HepG2 (cell line): ENCODE data around the gene TRPC4. TPM values are rescaled to one million over a fixed set of nuclear protein-coding genes. Genes with fewer than 3 reads are reported as not detected.

Experiments used
- ATAC-seq: fragments of 200-7000 bp; cut with Tn5 transposase; 3 replicates; pipeline ENCODE4 v1.9.1; 2020; ENCODE audit warnings: mild to moderate bottlenecking, moderate library complexity
- BruUV-seq: library from RNA; stranded (reverse); fragments of 400-500 nt; replicated peaks from 2 replicates; lab custom pipeline; 2021; lab: Mats Ljungman, UMichigan
- CTCF ChIA-PET: fragments of 300-600 bp; formaldehyde crosslinking; extraction: SDS; loops from one replicate; lab custom pipeline; 2021; ENCODE audit warnings: low total read pairs, inconsistent platforms, low intra/inter-chr PET ratio; lab: Yijun Ruan, JAX
- POLR2A ChIA-PET: fragments of 350-600 bp; sonication (Branson Sonifier 250); formaldehyde crosslinking; loops from one replicate; lab custom pipeline; 2020; ENCODE audit warnings: antibody characterized with exemption, inconsistent platforms; lab: Yijun Ruan, JAX
- DNase-seq: peaks from one replicate; pipeline ENCODE4 v3.0.0-alpha.2; 2015; ENCODE audit warnings: low spot score
- FAIRE-seq: peaks from 3 replicates; lab custom pipeline; 2011; peaks lifted over from hg19 to GRCh38; lab: Jason Lieb, UNC
- H2AFZ ChIP-seq: one replicate; pipeline ENCODE4 v1.6.1; 2011; ENCODE audit warnings: low read length, inconsistent platforms
- H3K27ac ChIP-seq: fragments of 300-600 bp; 3 replicates; pipeline ENCODE4 v1.8.0; 2011; ENCODE audit warnings: mixed run types, mild to moderate bottlenecking, mixed read lengths, low read length, inconsistent platforms; ENCODE audit not compliant: insufficient read depth; ENCODE audit errors: extremely low read length
- H3K27me3 ChIP-seq, 2 experiments: fragments of 200-600 bp in 1 of 2; 2 replicates in 1 of 2; 3 replicates in 1 of 2; pipeline versions ENCODE4 v1.6.0 to v1.8.0; 2011; ENCODE audit warnings: low read length in 2 of 2, mild to moderate bottlenecking in 2 of 2, moderate library complexity in 2 of 2, inconsistent platforms in 1 of 2; ENCODE audit not compliant: insufficient read depth in 2 of 2, control insufficient read depth in 1 of 2
- H3K36me3 ChIP-seq, 2 experiments: fragments of 200-600 bp in 1 of 2; replicated peaks in 1 of 2; 2 replicates in 1 of 2; 3 replicates in 1 of 2; pipeline versions ENCODE4 v1.5.1 to v1.8.0; 2011; ENCODE audit warnings: low read length in 2 of 2, inconsistent platforms in 1 of 2; ENCODE audit not compliant: insufficient read depth in 2 of 2, control insufficient read depth in 1 of 2
- H3K4me1 ChIP-seq: 2 replicates; pipeline ENCODE4 v1.5.1; 2012; ENCODE audit warnings: low read length, inconsistent platforms; ENCODE audit not compliant: insufficient read depth
- H3K4me2 ChIP-seq: 2 replicates; pipeline ENCODE4 v1.6.0; 2011; ENCODE audit warnings: low read depth, low read length, inconsistent platforms
- H3K4me3 ChIP-seq, 3 experiments: fragments of 200-600 bp in 1 of 3; sonication (generic), shearing (Covaris generic) in 1 of 3; replicated peaks in 1 of 3; 2 replicates each; pipeline ENCODE4 v1.5.1; 2011 to 2016; ENCODE audit warnings: low read length in 3 of 3, inconsistent platforms in 2 of 3, low read depth in 2 of 3, mild to moderate bottlenecking in 2 of 3, control low read depth in 1 of 3, mixed read lengths in 1 of 3; ENCODE audit not compliant: insufficient read depth in 1 of 3
- H3K79me2 ChIP-seq: one replicate; pipeline ENCODE4 v1.6.1; 2011; ENCODE audit warnings: low read length, inconsistent platforms; ENCODE audit not compliant: insufficient read depth
- H3K9ac ChIP-seq: 2 replicates; pipeline ENCODE4 v1.6.0; 2011; ENCODE audit warnings: mild to moderate bottlenecking, low read depth, low read length, inconsistent platforms; ENCODE audit not compliant: insufficient read depth
- H3K9me3 ChIP-seq: 2 replicates; pipeline ENCODE4 v1.5.1; 2012; ENCODE audit warnings: mild to moderate bottlenecking, low read length
- H4K20me1 ChIP-seq: 2 replicates; pipeline ENCODE4 v1.6.0; 2011; ENCODE audit warnings: inconsistent platforms, mild to moderate bottlenecking, low read length, moderate library complexity; ENCODE audit not compliant: insufficient read depth
- CHCHD3 ChIP-seq: sonication (generic); formaldehyde crosslinking; IDR thresholded peaks from 2 replicates; pipeline ENCODE4 v1.8.0; 2022; ENCODE audit warnings: mild to moderate bottlenecking, missing genetic modification reagents, moderate library complexity
- DPF2 ChIP-seq: sonication (generic); formaldehyde crosslinking; IDR thresholded peaks from 2 replicates; pipeline ENCODE4 v1.4.0; 2020; ENCODE audit warnings: mild to moderate bottlenecking, low read depth, missing genetic modification reagents, borderline replicate concordance
- HNRNPK ChIP-seq: fragments of 200-400 bp; formaldehyde crosslinking; IDR thresholded peaks from 2 replicates; pipeline ENCODE4 v1.6.1; 2018; ENCODE audit warnings: low read length, low read depth, moderate library complexity, mild to moderate bottlenecking; ENCODE audit not compliant: poor library complexity, severe bottlenecking
- JDP2 ChIP-seq: sonication (generic); formaldehyde crosslinking; IDR thresholded peaks from 2 replicates; pipeline ENCODE4 v1.8.1; 2022; ENCODE audit warnings: missing genetic modification reagents, borderline replicate concordance
- MAFG ChIP-seq: sonication (generic); formaldehyde crosslinking; IDR thresholded peaks from 2 replicates; pipeline ENCODE4 v1.5.1; 2020; ENCODE audit warnings: mild to moderate bottlenecking, missing genetic modification reagents
- MBNL3 ChIP-seq: fragments of 250-450 bp; sonication (Bioruptor Pico); conservative IDR thresholded peaks from 2 replicates; pipeline ENCODE4 v1.8.0; 2022; ENCODE audit warnings: mild to moderate bottlenecking, inconsistent platforms
- POLR2G ChIP-seq: fragments of 200-400 bp; formaldehyde crosslinking; IDR thresholded peaks from 2 replicates; pipeline ENCODE4 v1.6.1; 2018; ENCODE audit warnings: mild to moderate bottlenecking, low read depth, low read length, moderate library complexity
- RAD21 ChIP-seq: fragments of 450-650 bp; formaldehyde crosslinking; IDR thresholded peaks from 2 replicates; pipeline ENCODE4 v1.5.0; 2020; ENCODE audit warnings: mild to moderate bottlenecking
- RARA ChIP-seq: IDR thresholded peaks from 2 replicates; pipeline ENCODE4 v1.6.1; 2016; ENCODE audit warnings: missing genetic modification reagents, missing compliant biosample characterization
- REPIN1 ChIP-seq: sonication (generic); formaldehyde crosslinking; IDR thresholded peaks from 2 replicates; pipeline ENCODE4 v1.8.0; 2022; ENCODE audit warnings: missing genetic modification reagents, low read depth, mild to moderate bottlenecking, borderline replicate concordance
- SP5 ChIP-seq: IDR thresholded peaks from 2 replicates; pipeline ENCODE4 v1.6.1; 2016; ENCODE audit warnings: low read depth, borderline replicate concordance
- ZNF225 ChIP-seq: sonication (generic); formaldehyde crosslinking; IDR thresholded peaks from 2 replicates; pipeline ENCODE4 v1.4.0; 2020; ENCODE audit warnings: mild to moderate bottlenecking, missing genetic modification reagents
- ZNF431 ChIP-seq: sonication (generic); formaldehyde crosslinking; IDR thresholded peaks from 2 replicates; pipeline ENCODE4 v1.9.0; 2022; ENCODE audit warnings: missing genetic modification reagents, low read depth, mild to moderate bottlenecking, borderline replicate concordance
- ZNF451 ChIP-seq: sonication (generic); formaldehyde crosslinking; IDR thresholded peaks from 2 replicates; pipeline ENCODE4 v1.5.0; 2020; ENCODE audit warnings: mild to moderate bottlenecking, missing genetic modification reagents
- ZNF780A ChIP-seq: sonication (generic); formaldehyde crosslinking; IDR thresholded peaks from 2 replicates; pipeline ENCODE4 v1.8.0; 2022; ENCODE audit warnings: mild to moderate bottlenecking, missing genetic modification reagents, moderate library complexity
- ZSCAN30 ChIP-seq: sonication (generic); formaldehyde crosslinking; IDR thresholded peaks from 2 replicates; pipeline ENCODE4 v1.5.0; 2020; ENCODE audit warnings: mild to moderate bottlenecking, missing genetic modification reagents
- WGBS: methylation state at CpG from one replicate; pipeline ENCODE4 v1.1.6; 2017; ENCODE audit warnings: low lambda C conversion rate; 5-methylcytosine and 5-hydroxymethylcytosine counted together
- in situ Hi-C: cut with HindIII; loops from 2 replicates; pipeline ENCODE4 v1.10.0; 2017; ENCODE audit warnings: low pct_unique_long_range_greater_than_20kb; ENCODE audit not compliant: extremely low pct_ligation_motif_present
- intact Hi-C: fragments of 100-400 bp; cut with micrococcal nuclease; formaldehyde crosslinking; loops from one replicate; pipeline ENCODE4 v1.10.0; 2022; ENCODE audit not compliant: unreplicated experiment
- polyA plus RNA-seq, 8 experiments: library from polyadenylated mRNA; depleted of rRNA in 3 of 8; stranded (reverse) in 7 of 8; unstranded in 1 of 8; fragments of >200 nt; fragmentation: Illumina TruSeq in 4 of 8; extraction: Trizol in 4 of 8; gene quantifications; 2 replicates each; pipeline versions ENCODE4 v1.2.1 to v1.2.3, GENCODE V29; 2011 to 2016; ENCODE audit warnings: low read depth in 4 of 8, missing spikeins in 1 of 8, mixed read lengths in 1 of 8; ENCODE audit not compliant: insufficient read depth in 1 of 8
- total RNA-seq, 5 experiments: library from RNA; depleted of rRNA; stranded (reverse); fragments of >200 nt; fragmentation: Illumina TruSeq; extraction: Trizol; gene quantifications; 2 replicates each; pipeline ENCODE4 v1.2.3, GENCODE V29; 2016; ENCODE audit warnings: low read depth in 1 of 5
- TF ChIP-seq, protein P1 (sequence below): sonication (generic); formaldehyde crosslinking; IDR thresholded peaks from 2 replicates; pipeline ENCODE4 v1.5.0; 2020; ENCODE audit warnings: mild to moderate bottlenecking, missing genetic modification reagents
- TF ChIP-seq, protein P2 (sequence below): sonication (generic); formaldehyde crosslinking; IDR thresholded peaks from 2 replicates; pipeline ENCODE4 v1.8.0; 2022; ENCODE audit warnings: mild to moderate bottlenecking, missing genetic modification reagents; ENCODE audit not compliant: insufficient replicate concordance
- TF ChIP-seq, protein P3 (sequence below): sonication (generic); formaldehyde crosslinking; IDR thresholded peaks from 2 replicates; pipeline ENCODE4 v1.4.0; 2020; ENCODE audit warnings: missing genetic modification reagents
- TF ChIP-seq, protein P4 (sequence below): IDR thresholded peaks from 2 replicates; pipeline ENCODE4 v1.6.1; 2016

TRPC4 gene
- total and polyA plus RNA-seq, 2 of the 13 experiments (the other 11 are each of a cell fraction or from before 2014, with no cell fraction given) = not detected

DNA sequence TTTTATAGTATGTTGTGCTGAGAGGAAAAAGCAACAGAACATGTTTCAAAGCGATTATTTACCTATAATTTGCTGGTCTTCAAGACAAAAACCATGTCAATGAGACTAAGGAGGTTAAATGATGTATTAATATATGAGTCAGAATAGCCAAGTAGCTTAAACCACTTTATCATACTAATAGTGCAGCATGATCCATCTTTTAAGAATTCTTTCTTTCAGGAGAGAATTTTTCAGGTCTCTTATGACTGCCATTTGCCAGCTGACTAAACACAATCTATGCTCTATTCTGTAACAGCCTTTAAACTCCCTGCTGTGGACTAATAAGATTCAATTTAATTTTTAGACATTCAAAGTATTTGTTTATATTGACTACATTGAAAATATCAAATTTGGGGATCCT is 93.7 kb downstream of the TRPC4 start (continued):
- no peak for TF ChIP-seq RARA
- TF ChIP-seq POLR2G = no peak
- TF ChIP-seq RAD21 (CRISPR knock-in tag) = no peak
- TF ChIP-seq DPF2 (CRISPR knock-in tag) = no peak
- TF ChIP-seq ZNF431 (CRISPR knock-in tag) = no peak
- TF ChIP-seq REPIN1 = no peak
- TF ChIP-seq MAFG (CRISPR knock-in tag) = no peak
- no peak for TF ChIP-seq MBNL3
- TF ChIP-seq ZNF451 (CRISPR knock-in tag) = no peak

DNA sequence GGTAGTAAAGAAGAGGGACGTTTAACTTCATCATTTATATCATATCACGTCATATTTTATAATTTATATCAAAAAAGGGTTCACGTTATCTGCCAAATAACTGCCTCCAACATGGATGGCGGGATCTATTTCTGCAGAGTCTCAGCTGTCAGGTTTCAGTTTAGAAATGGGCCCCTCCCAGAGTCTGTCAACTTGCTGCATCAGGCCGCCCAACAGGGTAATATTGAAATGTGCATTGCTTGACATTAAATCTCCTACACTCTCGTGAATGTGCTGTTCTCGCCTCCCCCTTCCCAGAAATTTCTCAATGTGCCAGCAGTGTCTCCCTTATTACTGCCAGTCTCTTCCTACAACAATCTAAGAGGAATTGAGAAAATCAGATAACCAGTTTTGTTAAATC is 96.9 kb downstream of the TRPC4 start:
- ChIA-PET POLR2A (no interaction called here), CTCF (no interaction called here)
- H3K79me2 ChIP-seq = no peaks in the 10 kb centered on the region
- H2AFZ ChIP-seq = no peak overlapping the region
- no peak overlapping the region for H3K4me2 ChIP-seq
- no peak for DNase-seq
- H3K27me3 ChIP-seq = no peaks in the 10 kb centered on the region
- in situ Hi-C loops (loop anchor here (25.0 kb wide), 1 partner anchor 815 kb away; no protein-coding TSS in a partner anchor), intact Hi-C loops (loop anchor here (5.0 kb wide), 1 partner anchor 760 kb away; no protein-coding TSS in a partner anchor)
- 3% methylated on average over 7 of the region's 7 CpGs for whole genome bisulfite sequencing
- no peak overlapping the region for H3K4me3 ChIP-seq
- FAIRE-seq = no peak
- H3K9ac ChIP-seq = no peak overlapping the region
- H3K9me3 ChIP-seq = no peaks in the 10 kb centered on the region
- H3K36me3 ChIP-seq = no peaks in the 10 kb centered on the region
- BruUV-seq = no TSS peak
- H4K20me1 ChIP-seq = no peaks in the 10 kb centered on the region
- no peak overlapping the region for H3K27ac ChIP-seq
- ATAC-seq = no peak
- no peaks in the 10 kb centered on the region for H3K4me1 ChIP-seq
- TF ChIP-seq, protein P1, sequence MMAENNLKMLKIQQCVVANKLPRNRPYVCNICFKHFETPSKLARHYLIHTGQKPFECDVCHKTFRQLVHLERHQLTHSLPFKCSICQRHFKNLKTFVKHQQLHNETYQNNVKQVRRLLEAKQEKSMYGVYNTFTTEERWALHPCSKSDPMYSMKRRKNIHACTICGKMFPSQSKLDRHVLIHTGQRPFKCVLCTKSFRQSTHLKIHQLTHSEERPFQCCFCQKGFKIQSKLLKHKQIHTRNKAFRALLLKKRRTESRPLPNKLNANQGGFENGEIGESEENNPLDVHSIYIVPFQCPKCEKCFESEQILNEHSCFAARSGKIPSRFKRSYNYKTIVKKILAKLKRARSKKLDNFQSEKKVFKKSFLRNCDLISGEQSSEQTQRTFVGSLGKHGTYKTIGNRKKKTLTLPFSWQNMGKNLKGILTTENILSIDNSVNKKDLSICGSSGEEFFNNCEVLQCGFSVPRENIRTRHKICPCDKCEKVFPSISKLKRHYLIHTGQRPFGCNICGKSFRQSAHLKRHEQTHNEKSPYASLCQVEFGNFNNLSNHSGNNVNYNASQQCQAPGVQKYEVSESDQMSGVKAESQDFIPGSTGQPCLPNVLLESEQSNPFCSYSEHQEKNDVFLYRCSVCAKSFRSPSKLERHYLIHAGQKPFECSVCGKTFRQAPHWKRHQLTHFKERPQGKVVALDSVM (CRISPR knock-in tag) = no peak
- TF ChIP-seq CHCHD3 = no peak
- no peak for TF ChIP-seq ZSCAN30 (CRISPR knock-in tag)
- no peak for TF ChIP-seq SP5
- TF ChIP-seq, protein P2, sequence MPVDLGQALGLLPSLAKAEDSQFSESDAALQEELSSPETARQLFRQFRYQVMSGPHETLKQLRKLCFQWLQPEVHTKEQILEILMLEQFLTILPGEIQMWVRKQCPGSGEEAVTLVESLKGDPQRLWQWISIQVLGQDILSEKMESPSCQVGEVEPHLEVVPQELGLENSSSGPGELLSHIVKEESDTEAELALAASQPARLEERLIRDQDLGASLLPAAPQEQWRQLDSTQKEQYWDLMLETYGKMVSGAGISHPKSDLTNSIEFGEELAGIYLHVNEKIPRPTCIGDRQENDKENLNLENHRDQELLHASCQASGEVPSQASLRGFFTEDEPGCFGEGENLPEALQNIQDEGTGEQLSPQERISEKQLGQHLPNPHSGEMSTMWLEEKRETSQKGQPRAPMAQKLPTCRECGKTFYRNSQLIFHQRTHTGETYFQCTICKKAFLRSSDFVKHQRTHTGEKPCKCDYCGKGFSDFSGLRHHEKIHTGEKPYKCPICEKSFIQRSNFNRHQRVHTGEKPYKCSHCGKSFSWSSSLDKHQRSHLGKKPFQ (CRISPR knock-in tag) = no peak
- TF ChIP-seq, protein P3, sequence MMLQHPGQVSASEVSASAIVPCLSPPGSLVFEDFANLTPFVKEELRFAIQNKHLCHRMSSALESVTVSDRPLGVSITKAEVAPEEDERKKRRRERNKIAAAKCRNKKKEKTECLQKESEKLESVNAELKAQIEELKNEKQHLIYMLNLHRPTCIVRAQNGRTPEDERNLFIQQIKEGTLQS (CRISPR knock-in tag) = no peak
- TF ChIP-seq, protein P4, sequence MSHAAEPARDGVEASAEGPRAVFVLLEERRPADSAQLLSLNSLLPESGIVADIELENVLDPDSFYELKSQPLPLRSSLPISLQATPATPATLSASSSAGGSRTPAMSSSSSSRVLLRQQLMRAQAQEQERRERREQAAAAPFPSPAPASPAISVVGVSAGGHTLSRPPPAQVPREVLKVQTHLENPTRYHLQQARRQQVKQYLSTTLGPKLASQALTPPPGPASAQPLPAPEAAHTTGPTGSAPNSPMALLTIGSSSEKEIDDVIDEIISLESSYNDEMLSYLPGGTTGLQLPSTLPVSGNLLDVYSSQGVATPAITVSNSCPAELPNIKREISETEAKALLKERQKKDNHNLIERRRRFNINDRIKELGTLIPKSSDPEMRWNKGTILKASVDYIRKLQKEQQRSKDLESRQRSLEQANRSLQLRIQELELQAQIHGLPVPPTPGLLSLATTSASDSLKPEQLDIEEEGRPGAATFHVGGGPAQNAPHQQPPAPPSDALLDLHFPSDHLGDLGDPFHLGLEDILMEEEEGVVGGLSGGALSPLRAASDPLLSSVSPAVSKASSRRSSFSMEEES (CRISPR knock-in tag) = no peak
- TF ChIP-seq ZNF780A (CRISPR knock-in tag) = no peak
- no peak for TF ChIP-seq HNRNPK
- TF ChIP-seq JDP2 = no peak
- no peak for TF ChIP-seq ZNF225
